ENCODE measurements around the gene MBD3L3.

- TF ChIP-seq SIN3A (IDR thresholded peaks at IDR 0.05; ENCODE audit: borderline replicate concordance, insufficient read depth, low read length) (no peak), POLR2AphosphoS5 (IDR thresholded peaks at IDR 0.05; ENCODE audit: low read depth, low read length) (no peak), FOXP2 (optimal IDR thresholded peaks at IDR 0.05; ENCODE audit: borderline replicate concordance, extremely low read depth, extremely low read length, insufficient read depth) (no peak), TAF1 (IDR thresholded peaks at IDR 0.05; ENCODE audit: borderline replicate concordance, insufficient read depth, low read length) (no peak)
- TF ChIP-seq, protein P1, sequence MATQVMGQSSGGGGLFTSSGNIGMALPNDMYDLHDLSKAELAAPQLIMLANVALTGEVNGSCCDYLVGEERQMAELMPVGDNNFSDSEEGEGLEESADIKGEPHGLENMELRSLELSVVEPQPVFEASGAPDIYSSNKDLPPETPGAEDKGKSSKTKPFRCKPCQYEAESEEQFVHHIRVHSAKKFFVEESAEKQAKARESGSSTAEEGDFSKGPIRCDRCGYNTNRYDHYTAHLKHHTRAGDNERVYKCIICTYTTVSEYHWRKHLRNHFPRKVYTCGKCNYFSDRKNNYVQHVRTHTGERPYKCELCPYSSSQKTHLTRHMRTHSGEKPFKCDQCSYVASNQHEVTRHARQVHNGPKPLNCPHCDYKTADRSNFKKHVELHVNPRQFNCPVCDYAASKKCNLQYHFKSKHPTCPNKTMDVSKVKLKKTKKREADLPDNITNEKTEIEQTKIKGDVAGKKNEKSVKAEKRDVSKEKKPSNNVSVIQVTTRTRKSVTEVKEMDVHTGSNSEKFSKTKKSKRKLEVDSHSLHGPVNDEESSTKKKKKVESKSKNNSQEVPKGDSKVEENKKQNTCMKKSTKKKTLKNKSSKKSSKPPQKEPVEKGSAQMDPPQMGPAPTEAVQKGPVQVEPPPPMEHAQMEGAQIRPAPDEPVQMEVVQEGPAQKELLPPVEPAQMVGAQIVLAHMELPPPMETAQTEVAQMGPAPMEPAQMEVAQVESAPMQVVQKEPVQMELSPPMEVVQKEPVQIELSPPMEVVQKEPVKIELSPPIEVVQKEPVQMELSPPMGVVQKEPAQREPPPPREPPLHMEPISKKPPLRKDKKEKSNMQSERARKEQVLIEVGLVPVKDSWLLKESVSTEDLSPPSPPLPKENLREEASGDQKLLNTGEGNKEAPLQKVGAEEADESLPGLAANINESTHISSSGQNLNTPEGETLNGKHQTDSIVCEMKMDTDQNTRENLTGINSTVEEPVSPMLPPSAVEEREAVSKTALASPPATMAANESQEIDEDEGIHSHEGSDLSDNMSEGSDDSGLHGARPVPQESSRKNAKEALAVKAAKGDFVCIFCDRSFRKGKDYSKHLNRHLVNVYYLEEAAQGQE (IDR thresholded peaks at IDR 0.05; ENCODE audit: insufficient read depth in 1 of 2, low read depth in 2 of 2, low read length in 2 of 2), result no peak
Observed at GRCh38 chr19:7083076-7083956, 24.8 kb upstream of the MBD3L3 start.
